ENCODE measurements around the gene NDUFB4.

DNA sequence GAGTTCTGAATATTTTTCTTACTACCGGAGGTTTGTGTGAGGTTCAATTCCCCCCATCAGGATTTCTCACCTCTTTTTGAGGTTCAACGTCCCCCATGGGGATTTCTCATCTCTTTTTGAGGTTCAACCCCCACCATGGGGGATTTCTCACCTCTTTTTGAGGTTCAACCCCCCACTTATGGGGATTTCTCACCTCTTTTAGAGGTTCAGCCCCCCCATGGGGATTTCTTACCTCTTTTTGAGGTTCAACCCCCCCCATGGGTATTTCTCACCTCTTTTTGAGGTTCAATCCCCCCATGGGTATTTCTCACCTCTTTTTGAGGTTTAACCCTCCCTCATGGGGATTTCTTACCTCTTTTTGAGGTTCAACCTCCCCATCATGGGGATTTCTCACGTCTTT lies 26.3 kb downstream of the NDUFB4 start:
- TF ChIP-seq, protein P1, sequence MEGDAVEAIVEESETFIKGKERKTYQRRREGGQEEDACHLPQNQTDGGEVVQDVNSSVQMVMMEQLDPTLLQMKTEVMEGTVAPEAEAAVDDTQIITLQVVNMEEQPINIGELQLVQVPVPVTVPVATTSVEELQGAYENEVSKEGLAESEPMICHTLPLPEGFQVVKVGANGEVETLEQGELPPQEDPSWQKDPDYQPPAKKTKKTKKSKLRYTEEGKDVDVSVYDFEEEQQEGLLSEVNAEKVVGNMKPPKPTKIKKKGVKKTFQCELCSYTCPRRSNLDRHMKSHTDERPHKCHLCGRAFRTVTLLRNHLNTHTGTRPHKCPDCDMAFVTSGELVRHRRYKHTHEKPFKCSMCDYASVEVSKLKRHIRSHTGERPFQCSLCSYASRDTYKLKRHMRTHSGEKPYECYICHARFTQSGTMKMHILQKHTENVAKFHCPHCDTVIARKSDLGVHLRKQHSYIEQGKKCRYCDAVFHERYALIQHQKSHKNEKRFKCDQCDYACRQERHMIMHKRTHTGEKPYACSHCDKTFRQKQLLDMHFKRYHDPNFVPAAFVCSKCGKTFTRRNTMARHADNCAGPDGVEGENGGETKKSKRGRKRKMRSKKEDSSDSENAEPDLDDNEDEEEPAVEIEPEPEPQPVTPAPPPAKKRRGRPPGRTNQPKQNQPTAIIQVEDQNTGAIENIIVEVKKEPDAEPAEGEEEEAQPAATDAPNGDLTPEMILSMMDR (IDR thresholded peaks at IDR 0.05): no peak
- TF ChIP-seq POLR2A (IDR thresholded peaks at IDR 0.05): no peak

Measured in esophagus squamous epithelium (tissue), 4 donors.